Chondrocyte (in vitro differentiated cells): ENCODE results near the gene AMIGO1. TPM values are rescaled to one million over a fixed set of nuclear protein-coding genes. Genes with fewer than 3 reads are reported as not detected.

Experiments used
- DNase-seq: peaks from one replicate; pipeline ENCODE4 v3.0.0; 2021; ENCODE audit warnings: mixed read lengths, low spot score
- H3K27ac Mint-ChIP-seq: one replicate; pipeline ENCODE4 v1.8.0; 2021; ENCODE audit warnings: mild to moderate bottlenecking, moderate library complexity, mixed read lengths; ENCODE audit not compliant: unreplicated experiment
- H3K27me3 Mint-ChIP-seq: 2 replicates; pipeline ENCODE4 v1.8.0; 2021; ENCODE audit warnings: low read depth, mixed read lengths
- H3K36me3 Mint-ChIP-seq: 2 replicates; pipeline ENCODE4 v1.8.0; 2021; ENCODE audit warnings: low read depth, mixed read lengths
- H3K4me1 Mint-ChIP-seq: 2 replicates; pipeline ENCODE4 v1.8.0; 2021; ENCODE audit warnings: low read depth, mild to moderate bottlenecking, mixed read lengths
- H3K4me3 Mint-ChIP-seq: one replicate; pipeline ENCODE4 v1.8.0; 2021; ENCODE audit warnings: mild to moderate bottlenecking, moderate library complexity, mixed read lengths; ENCODE audit not compliant: unreplicated experiment
- H3K9me3 Mint-ChIP-seq: 2 replicates; pipeline ENCODE4 v1.8.0; 2021; ENCODE audit warnings: low read depth, mixed read lengths
- CTCF ChIP-seq: fragments of 200-600 bp; sonication (generic); IDR thresholded peaks from 2 replicates; pipeline ENCODE4 v1.5.0; 2021; ENCODE audit warnings: antibody characterized with exemption, mild to moderate bottlenecking, moderate library complexity
- total RNA-seq: library from RNA; stranded (reverse); gene quantifications from 3 replicates; pipeline ENCODE4 v1.2.1, GENCODE V29; 2021

AMIGO1 gene
- total RNA-seq, 1 donor from 2014 or later = 4.6 TPM

- Mint-ChIP-seq H3K27ac (no peak overlapping the region), H3K27me3 (peaks cover 67% of the 10 kb centered on the region), H3K36me3 (peaks cover 7% of the 10 kb centered on the region), H3K4me3 (no peak overlapping the region), H3K4me1 (no peaks in the 10 kb centered on the region), H3K9me3 (peaks cover 17% of the 10 kb centered on the region)
- DNase-seq = no peak
- no peak for TF ChIP-seq CTCF
Measured at GRCh38 chr1:109457819-109458218, 51.7 kb downstream of the AMIGO1 start.

GRCh38 chr1:109454497-109455133, 54.9 kb downstream of the AMIGO1 start:
- Mint-ChIP-seq H3K4me3 (no peak overlapping the region), H3K4me1 (no peaks in the 10 kb centered on the region), H3K27ac (no peak overlapping the region), H3K36me3 (peaks cover 7% of the 10 kb centered on the region), H3K27me3 (peaks cover 56% of the 10 kb centered on the region), H3K9me3 (peaks cover 17% of the 10 kb centered on the region)
- TF ChIP-seq CTCF = no peak
- no peak for DNase-seq

Other genes starting within 250 kb of the AMIGO1 start
- gene PSRC1, start 226.6 kb downstream of the AMIGO1 start, total RNA-seq = 4.3 to 6.6 TPM (median 6.5 TPM) in 3 replicates
- not detected in 3 replicates for gene MYBPHL, start 202.7 kb downstream of the AMIGO1 start, total RNA-seq
- gene SORT1, start 111.8 kb downstream of the AMIGO1 start, total RNA-seq = 84.1 to 107 TPM (median 107 TPM) in 3 replicates
- gene PSMA5, start 83.3 kb downstream of the AMIGO1 start, total RNA-seq = 80.2 to 90.5 TPM (median 84.3 TPM) in 3 replicates
- gene SYPL2, start 43.2 kb downstream of the AMIGO1 start, total RNA-seq = 0.75 to 1.3 TPM (median 1.1 TPM) in 3 replicates
- gene ATXN7L2, start 25.8 kb downstream of the AMIGO1 start, total RNA-seq = 3.6 to 4.3 TPM (median 4.3 TPM) in 3 replicates
- gene CYB561D1, start 15.6 kb downstream of the AMIGO1 start, total RNA-seq = 10.2 to 10.8 TPM (median 10.7 TPM) in 3 replicates
- gene GPR61, start 30.1 kb upstream of the AMIGO1 start, total RNA-seq = not detected in 3 replicates
- 10.7 to 11.3 TPM (median 10.8 TPM) in 3 replicates for gene GNAI3, start 38.9 kb upstream of the AMIGO1 start, total RNA-seq
- gene GNAT2, start 109.9 kb upstream of the AMIGO1 start, total RNA-seq = not detected in 3 replicates
- 70.6 to 100 TPM (median 74.2 TPM) in 3 replicates for gene AMPD2, start 110.1 kb upstream of the AMIGO1 start, total RNA-seq
- 14.5 to 20.8 TPM (median 14.8 TPM) in 3 replicates for gene GSTM4, start 146.4 kb upstream of the AMIGO1 start, total RNA-seq
- gene GSTM2, start 158.3 kb upstream of the AMIGO1 start, total RNA-seq = 24.6 to 41.3 TPM (median 25.8 TPM) in 3 replicates
- 8.9 to 17.8 TPM (median 17.8 TPM) in 3 replicates for gene GSTM1, start 178.1 kb upstream of the AMIGO1 start, total RNA-seq
- gene GSTM5, start 202.5 kb upstream of the AMIGO1 start, total RNA-seq = not detected in 3 replicates
- 51.2 to 63.8 TPM (median 61.5 TPM) in 3 replicates for gene GSTM3, start 231.3 kb upstream of the AMIGO1 start, total RNA-seq